ENCODE measurements around the gene TANK.
"Not testable (repeated sequence)": the region's sequence is repeated elsewhere in the genome, so short reads cannot be mapped to it uniquely, and the experiment has no call there.

DNA sequence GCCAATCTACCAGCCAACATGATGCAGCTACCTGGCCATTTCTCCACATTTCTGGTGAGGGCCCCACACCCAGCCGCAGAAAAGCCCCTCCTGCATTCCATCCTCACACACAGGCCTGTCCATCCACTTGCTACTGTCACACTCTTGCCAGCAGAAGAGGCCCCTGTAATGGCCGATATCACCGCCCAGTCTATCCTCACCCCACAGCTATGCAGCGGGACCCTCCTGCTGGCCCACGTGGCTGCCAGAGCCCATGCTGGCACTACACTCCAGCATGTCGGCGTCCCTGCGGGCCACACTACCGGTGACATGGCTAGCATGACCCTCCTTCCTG is 122.0 kb downstream of the TANK start:
- TF ChIP-seq, protein P1, sequence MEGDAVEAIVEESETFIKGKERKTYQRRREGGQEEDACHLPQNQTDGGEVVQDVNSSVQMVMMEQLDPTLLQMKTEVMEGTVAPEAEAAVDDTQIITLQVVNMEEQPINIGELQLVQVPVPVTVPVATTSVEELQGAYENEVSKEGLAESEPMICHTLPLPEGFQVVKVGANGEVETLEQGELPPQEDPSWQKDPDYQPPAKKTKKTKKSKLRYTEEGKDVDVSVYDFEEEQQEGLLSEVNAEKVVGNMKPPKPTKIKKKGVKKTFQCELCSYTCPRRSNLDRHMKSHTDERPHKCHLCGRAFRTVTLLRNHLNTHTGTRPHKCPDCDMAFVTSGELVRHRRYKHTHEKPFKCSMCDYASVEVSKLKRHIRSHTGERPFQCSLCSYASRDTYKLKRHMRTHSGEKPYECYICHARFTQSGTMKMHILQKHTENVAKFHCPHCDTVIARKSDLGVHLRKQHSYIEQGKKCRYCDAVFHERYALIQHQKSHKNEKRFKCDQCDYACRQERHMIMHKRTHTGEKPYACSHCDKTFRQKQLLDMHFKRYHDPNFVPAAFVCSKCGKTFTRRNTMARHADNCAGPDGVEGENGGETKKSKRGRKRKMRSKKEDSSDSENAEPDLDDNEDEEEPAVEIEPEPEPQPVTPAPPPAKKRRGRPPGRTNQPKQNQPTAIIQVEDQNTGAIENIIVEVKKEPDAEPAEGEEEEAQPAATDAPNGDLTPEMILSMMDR (IDR thresholded peaks at IDR 0.05; ENCODE audit: poor library complexity) = not testable (repeated sequence)
- not testable (repeated sequence) for TF ChIP-seq EZH2phosphoT487 (IDR thresholded peaks at IDR 0.05; ENCODE audit: low read depth, severe bottlenecking, unreplicated experiment); EZH2 (IDR thresholded peaks at IDR 0.05; ENCODE audit: borderline replicate concordance)
